ENCODE results near the gene NPHP1. TPM values are rescaled to one million over a fixed set of nuclear protein-coding genes. Genes with fewer than 3 reads are reported as not detected.

The NPHP1 gene
- total RNA-seq, 1 experiment from 2014 or later = 3.1 TPM

DNA sequence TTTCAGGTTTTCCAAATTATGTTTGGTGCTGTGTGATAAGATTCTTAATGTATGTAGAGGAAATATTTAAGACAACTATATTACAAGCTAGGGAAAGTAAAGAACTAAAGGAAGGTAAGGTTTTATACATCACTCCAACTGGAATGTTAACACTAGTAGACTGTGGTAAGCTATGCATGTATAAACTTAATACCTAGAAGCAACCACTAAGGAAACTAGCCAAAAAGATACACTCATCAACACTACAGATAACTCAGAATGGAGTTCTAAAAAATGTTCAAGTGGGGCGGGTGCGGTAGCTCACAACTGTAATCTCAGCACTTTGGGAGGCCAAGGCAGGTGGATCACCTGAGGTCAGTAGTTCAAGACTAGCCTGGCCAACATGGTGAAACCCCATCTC, 51.4 kb downstream of the NPHP1 start:
- Histone ChIP-seq H3K27me3 (replicated peaks; ENCODE audit: control insufficient read depth, insufficient read depth, low read length) (no peaks in the 10 kb centered on the region), H3K36me3 (ENCODE audit: control insufficient read depth, insufficient read depth, low read length) (no peaks in the 10 kb centered on the region), H3K4me3 (ENCODE audit: low read depth, low read length) (no peak overlapping the region), H3K4me1 (no peaks in the 10 kb centered on the region), H3K9me3 (peaks cover 17% of the 10 kb centered on the region)
- Mint-ChIP-seq H3K4me3 (ENCODE audit: unreplicated experiment) (no peak overlapping the region), H3K4me1 (ENCODE audit: low read depth, unreplicated experiment) (no peaks in the 10 kb centered on the region), H3K27me3 (ENCODE audit: insufficient read depth, unreplicated experiment) (no peaks in the 10 kb centered on the region), H3K36me3 (ENCODE audit: insufficient read depth, unreplicated experiment) (no peaks in the 10 kb centered on the region), H3K9me3 (ENCODE audit: unreplicated experiment) (peaks cover 50% of the 10 kb centered on the region), H3K27ac (ENCODE audit: unreplicated experiment) (no peak overlapping the region)
- ChIA-PET CTCF (no interaction called here), POLR2A (no interaction called here)
- DNase-seq = no peak
- intact Hi-C loops (cut with micrococcal nuclease; ENCODE audit: unreplicated experiment) = no loop called here
- TF ChIP-seq, protein P1, sequence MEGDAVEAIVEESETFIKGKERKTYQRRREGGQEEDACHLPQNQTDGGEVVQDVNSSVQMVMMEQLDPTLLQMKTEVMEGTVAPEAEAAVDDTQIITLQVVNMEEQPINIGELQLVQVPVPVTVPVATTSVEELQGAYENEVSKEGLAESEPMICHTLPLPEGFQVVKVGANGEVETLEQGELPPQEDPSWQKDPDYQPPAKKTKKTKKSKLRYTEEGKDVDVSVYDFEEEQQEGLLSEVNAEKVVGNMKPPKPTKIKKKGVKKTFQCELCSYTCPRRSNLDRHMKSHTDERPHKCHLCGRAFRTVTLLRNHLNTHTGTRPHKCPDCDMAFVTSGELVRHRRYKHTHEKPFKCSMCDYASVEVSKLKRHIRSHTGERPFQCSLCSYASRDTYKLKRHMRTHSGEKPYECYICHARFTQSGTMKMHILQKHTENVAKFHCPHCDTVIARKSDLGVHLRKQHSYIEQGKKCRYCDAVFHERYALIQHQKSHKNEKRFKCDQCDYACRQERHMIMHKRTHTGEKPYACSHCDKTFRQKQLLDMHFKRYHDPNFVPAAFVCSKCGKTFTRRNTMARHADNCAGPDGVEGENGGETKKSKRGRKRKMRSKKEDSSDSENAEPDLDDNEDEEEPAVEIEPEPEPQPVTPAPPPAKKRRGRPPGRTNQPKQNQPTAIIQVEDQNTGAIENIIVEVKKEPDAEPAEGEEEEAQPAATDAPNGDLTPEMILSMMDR (IDR thresholded peaks at IDR 0.05; ENCODE audit: insufficient read depth in 1 of 2, low read depth in 1 of 2, low read length in 1 of 2, severe bottlenecking in 1 of 2, unreplicated experiment in 1 of 2) = no peak
- no TSS peak for BruUV-seq (replicated peaks)

- Histone ChIP-seq H3K4me3 (ENCODE audit: low read depth, low read length) (no peak overlapping the region), H3K36me3 (ENCODE audit: control insufficient read depth, insufficient read depth, low read length) (no peaks in the 10 kb centered on the region), H3K27me3 (replicated peaks; ENCODE audit: control insufficient read depth, insufficient read depth, low read length) (no peaks in the 10 kb centered on the region), H3K4me1 (no peaks in the 10 kb centered on the region), H3K9me3 (peaks cover 17% of the 10 kb centered on the region)
- Mint-ChIP-seq H3K27me3 (ENCODE audit: insufficient read depth, unreplicated experiment) (no peaks in the 10 kb centered on the region), H3K4me3 (ENCODE audit: unreplicated experiment) (no peak overlapping the region), H3K36me3 (ENCODE audit: insufficient read depth, unreplicated experiment) (no peaks in the 10 kb centered on the region), H3K9me3 (ENCODE audit: unreplicated experiment) (peaks cover 55% of the 10 kb centered on the region), H3K4me1 (ENCODE audit: low read depth, unreplicated experiment) (no peaks in the 10 kb centered on the region), H3K27ac (ENCODE audit: unreplicated experiment) (no peak overlapping the region)
- BruUV-seq (replicated peaks) = no TSS peak
- POLR2A ChIA-PET = no interaction called here
- no peak for DNase-seq
- CTCF ChIA-PET = no interaction called here
- TF ChIP-seq, protein P1 (IDR thresholded peaks at IDR 0.05; ENCODE audit: insufficient read depth in 1 of 2, low read depth in 1 of 2, low read length in 1 of 2, severe bottlenecking in 1 of 2, unreplicated experiment in 1 of 2) = no peak
- intact Hi-C loops (cut with micrococcal nuclease; ENCODE audit: unreplicated experiment) = no loop called here
Measured at GRCh38 chr2:110152943-110153342, 51.9 kb downstream of the NPHP1 start.

DNA sequence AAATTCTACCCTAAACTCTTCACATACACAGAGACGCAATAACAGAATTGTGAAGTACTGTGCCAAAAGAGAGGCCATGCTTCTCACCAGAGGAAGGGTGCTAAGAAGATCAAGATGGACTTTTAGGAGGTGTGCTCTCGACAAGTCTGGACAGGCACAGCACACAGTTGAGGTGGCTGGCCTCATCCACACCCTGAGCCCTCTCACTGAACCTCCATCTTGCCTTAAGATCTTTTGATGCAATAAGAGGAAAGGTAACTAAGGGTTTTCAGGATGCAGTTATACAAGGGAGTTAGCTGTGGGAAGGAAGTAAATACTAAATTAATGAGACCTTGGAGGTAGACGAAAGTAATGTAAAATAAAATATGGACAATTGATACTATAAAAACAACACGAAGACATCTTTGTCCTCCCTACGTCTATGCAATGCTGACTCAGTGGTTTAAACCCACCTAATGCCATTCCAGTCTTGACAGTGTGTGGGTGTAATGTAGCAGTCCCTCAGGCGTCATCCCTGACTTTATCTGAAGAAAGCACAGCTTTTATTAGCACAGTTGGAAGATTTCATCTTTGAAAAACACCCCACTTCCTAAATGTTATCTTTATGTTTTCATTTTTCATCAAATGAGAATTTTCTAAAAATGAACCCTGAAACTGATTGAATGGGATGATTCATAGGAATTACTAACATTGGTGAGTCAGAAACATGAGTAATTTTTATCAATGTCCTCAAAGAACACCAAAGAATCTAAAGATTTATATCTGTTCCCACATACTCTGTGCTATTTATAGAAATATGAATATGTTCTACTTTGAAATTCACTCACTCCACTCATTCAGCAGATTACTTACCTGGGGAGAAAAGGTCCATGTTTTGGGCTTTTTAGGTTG, 55.2 kb downstream of the NPHP1 start:
- BruUV-seq (replicated peaks) = no TSS peak
- TF ChIP-seq, protein P1 (IDR thresholded peaks at IDR 0.05; ENCODE audit: insufficient read depth in 1 of 2, low read depth in 1 of 2, low read length in 1 of 2, severe bottlenecking in 1 of 2, unreplicated experiment in 1 of 2) = no peak
- Mint-ChIP-seq H3K27ac (ENCODE audit: unreplicated experiment) (no peak overlapping the region), H3K4me1 (ENCODE audit: low read depth, unreplicated experiment) (peaks cover 16% of the 10 kb centered on the region), H3K27me3 (ENCODE audit: insufficient read depth, unreplicated experiment) (no peaks in the 10 kb centered on the region), H3K36me3 (ENCODE audit: insufficient read depth, unreplicated experiment) (no peaks in the 10 kb centered on the region), H3K4me3 (ENCODE audit: unreplicated experiment) (no peak overlapping the region), H3K9me3 (ENCODE audit: unreplicated experiment) (peaks cover 42% of the 10 kb centered on the region)
- POLR2A ChIA-PET = no interaction called here
- no peaks in the 10 kb centered on the region for H3K36me3 ChIP-seq (ENCODE audit: control insufficient read depth, insufficient read depth, low read length)
- intact Hi-C loops (cut with micrococcal nuclease; ENCODE audit: unreplicated experiment) = no loop called here
- DNase-seq = no peak
- H3K4me3 ChIP-seq (ENCODE audit: low read depth, low read length) = no peak overlapping the region
- H3K4me1 ChIP-seq = peaks cover 6% of the 10 kb centered on the region
- CTCF ChIA-PET = no interaction called here
- peaks cover 9% of the 10 kb centered on the region for H3K9me3 ChIP-seq
- no peaks in the 10 kb centered on the region for H3K27me3 ChIP-seq (replicated peaks; ENCODE audit: control insufficient read depth, insufficient read depth, low read length)
